Fibroblast of skin of left quadriceps (primary cell): ENCODE measurements around the gene PIK3AP1.

ENCODE experiments used
- DNase-seq, 2 experiments: peaks; one replicate each; pipeline ENCODE4 v3.0.0-alpha.2; 2013; ENCODE audit warnings: low read depth in 2 of 2

PIK3AP1 gene

GRCh38 chr10:96610817-96611216 lies 109.5 kb downstream of the PIK3AP1 start:
- DNase-seq: no peak

- no peak for DNase-seq
Measured at GRCh38 chr10:96609510-96609909, 110.8 kb downstream of the PIK3AP1 start.

DNA sequence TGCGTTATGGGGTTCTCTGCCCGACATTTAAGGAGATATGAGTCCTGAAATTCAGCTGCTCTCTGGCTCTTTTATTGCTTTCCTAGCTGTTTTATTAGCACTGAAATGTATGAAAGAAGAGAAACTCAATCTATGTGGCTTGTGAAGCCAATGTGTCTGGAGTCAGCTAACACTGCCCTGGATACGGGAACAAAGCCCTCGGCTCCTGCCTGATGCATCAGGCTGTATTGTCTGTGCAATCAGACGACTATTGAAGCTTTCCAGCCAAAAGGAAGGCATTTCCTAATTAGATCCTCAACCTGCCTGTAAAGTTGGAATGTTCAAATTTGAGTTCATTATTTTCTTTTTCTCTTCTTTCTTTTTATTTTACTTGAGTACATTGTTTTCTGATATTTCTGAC lies 111.5 kb downstream of the PIK3AP1 start:
- DNase-seq: no peak

GRCh38 chr10:96608262-96608661 lies 112.1 kb downstream of the PIK3AP1 start:
- DNase-seq: no peak

- DNase-seq: no peak
Measured at GRCh38 chr10:96606946-96607345, 113.4 kb downstream of the PIK3AP1 start.

GRCh38 chr10:96606216-96606615 lies 114.1 kb downstream of the PIK3AP1 start:
- DNase-seq: peak in 1 of 2 experiments; percentile 31

- no peak for DNase-seq
Measured at GRCh38 chr10:96600337-96600736, 120.0 kb downstream of the PIK3AP1 start.

- no peak for DNase-seq
Measured at GRCh38 chr10:96598846-96599245, 121.5 kb downstream of the PIK3AP1 start.

- DNase-seq: no peak
Measured at GRCh38 chr10:96596422-96597407, 123.6 kb downstream of the PIK3AP1 start.

DNA sequence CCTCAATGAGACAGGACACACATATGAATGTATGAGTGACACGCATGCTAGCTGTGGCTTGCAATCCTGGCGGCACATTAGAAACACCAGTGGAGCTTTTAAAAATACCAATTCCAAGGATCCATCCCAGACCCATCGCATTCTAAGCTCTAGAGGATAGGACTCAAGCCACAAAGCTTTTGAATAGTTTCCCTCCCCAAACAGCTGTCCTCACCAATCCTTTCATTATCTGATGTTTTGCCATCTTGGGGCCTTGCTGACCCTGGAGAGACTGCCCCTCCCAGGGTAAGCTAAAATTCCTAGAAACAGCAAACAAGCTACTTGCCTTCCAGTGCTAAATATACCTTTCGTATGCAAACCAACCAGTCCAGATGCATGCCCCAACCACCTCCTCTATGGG lies 124.6 kb downstream of the PIK3AP1 start:
- no peak for DNase-seq

DNA sequence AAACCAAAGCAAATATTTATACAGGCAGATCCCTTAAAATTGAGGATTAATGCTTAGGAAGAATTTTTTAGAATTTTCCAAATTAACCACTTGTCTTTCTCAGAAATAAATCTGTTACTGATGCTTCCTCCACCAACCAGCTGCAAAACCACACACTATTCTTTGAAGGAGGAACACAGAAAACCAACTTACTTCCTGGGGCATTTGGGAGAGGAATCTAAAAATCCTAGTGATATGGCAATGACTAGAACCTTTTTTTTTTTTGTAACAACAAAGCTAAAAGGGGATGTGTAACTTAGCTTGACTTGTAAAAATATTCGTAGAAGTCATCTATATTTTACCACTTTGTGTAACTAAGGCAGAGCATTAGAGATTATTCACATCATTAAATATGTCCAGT lies 128.4 kb downstream of the PIK3AP1 start:
- no peak for DNase-seq

DNA sequence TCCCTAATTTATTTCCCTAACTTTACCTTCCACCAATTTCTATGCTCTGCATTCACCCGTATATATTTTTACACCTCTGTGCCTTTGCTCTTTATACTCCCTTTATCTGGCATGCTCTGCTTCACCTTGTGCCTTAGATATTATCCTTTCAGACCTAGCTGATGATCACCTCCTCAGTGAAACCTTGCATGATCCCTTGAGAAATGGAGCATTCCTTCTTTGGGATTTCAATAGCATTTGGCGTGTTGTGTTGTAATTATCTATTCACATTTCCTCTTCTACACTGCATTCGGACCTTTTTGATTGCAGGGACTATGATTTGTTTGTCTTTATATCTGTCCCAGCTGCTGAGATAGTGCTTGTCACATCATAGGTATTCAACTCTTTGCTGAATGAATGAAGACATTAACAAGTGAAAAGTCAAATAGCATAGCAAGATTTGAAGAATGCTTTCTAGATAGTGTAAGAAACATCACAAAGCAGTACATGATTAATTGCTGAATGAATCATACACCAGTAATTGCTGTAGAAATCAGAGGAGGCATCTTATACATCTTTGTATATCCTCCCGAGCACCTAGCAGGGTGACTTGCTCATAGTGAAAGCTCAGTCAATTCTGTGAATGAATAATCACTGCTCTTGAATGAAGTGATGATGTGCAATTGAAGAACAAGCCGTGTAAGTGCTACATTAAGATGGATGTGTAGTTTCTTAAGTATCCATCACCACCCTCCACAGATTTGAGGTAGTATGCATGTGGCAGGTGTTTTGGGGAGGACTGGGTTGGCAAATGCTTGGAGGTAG lies 131.5 kb downstream of the PIK3AP1 start:
- no peak for DNase-seq

DNA sequence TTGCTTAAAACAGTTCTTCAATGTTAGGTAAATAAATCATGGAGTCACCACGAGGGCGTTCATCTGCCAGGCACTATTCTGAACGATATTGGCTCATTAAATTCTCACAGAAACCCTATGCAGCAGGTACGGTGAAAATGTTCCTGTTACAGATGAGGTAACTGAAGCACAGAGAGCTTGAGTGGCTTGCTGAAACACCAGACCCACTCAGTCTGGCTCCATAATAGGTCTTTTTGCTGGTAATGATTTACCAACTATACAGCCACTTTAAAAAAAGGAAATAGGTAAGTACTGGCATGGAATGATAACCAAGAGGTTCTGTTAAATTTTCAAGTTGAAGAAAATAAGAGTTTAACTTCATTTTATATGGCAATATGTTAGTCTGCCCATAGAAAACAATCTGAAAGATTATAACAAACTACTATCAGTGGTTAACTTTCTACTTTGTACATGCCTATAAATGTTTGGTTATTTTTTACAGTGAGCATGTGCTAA lies 132.2 kb downstream of the PIK3AP1 start:
- no peak for DNase-seq

DNA sequence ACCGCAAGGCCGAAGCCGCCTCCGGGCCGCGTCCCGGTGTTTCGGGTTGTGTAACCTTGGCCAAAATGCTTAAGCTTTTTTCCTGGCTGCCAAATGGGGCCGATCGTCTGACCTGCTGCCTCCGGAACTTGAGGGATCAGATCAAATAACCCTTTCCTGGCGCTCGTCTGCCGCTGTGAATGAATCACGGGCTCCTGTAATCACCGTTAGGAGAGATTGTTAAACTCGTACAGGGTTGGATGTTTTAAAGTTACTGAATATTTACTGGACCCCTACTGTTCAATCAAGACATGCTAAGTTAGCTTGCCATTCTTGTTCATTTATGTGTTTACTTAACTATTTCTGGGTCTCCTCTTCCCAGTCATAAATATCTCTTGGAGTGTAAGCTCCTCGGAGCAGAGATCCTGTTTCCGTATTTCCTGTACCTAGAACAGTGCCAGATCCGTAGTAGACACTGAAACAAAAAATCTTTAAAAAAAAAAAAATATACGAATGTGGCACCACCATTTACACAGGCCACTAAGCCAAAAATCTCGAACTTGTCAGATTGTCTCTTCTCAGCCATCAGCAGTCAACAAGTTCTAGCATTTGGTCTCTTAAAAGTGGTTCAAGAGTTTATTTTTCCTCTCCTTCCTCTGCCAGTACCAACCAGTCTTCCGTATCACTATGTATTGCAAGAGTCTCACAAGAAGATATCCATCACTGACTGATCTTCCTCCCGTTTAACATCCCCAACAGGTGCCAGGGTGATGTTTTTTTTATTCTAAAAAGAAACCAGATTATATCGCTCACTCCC lies 132.9 kb downstream of the PIK3AP1 start:
- DNase-seq: peak; percentile 30 to 38

DNA sequence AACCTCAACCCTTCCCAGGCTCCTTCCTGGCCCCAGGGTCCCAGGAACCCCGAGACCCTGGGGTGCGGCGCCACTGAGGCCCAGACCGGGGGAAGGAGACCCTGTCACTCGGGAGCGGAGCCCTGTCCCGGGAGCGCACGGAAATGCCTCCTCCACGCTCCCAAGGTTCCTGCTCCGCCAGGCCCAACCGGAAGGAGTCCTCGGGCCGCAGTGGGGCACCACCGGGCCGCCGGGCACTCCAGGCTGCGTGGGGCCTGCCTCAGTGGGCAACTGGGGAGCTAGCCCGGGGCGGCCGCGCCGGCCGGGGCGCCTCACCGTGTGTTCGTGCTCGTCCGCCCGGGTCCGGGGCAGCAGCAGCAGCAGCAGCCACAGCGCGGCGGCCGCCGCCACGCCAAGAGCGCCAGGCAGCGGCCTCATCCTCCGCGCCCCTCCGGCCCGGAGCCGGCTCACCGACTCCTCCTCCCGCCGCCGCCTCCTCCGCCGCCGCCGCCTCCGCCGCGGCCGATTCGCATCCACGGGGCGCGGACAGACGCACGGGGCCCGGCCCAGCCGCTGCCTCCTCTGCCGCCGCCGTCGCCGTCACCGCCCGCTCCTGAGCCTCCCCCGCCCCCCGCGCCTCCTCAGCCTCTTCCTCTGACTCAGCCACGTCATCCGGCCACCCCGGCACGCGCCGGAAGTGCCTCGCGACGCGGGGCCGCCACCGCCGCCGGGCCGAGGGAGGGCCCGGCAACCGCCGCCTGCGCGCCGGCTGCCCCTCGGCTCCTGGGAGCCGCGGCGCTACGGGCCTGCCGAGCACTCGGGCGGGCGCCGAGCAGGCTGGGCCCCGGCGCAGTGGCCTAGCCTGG lies 133.7 kb downstream of the PIK3AP1 start, which contains the start of gene TM9SF3:
Gene TM9SF3 (minus strand): TSS at position 594 of the 845 bp plus-strand sequence. CDS start 177 bp downstream, at position 417.
- peak; percentile 74 to 75 for DNase-seq

- DNase-seq: no peak
Measured at GRCh38 chr10:96585736-96586418, 134.4 kb downstream of the PIK3AP1 start.

DNA sequence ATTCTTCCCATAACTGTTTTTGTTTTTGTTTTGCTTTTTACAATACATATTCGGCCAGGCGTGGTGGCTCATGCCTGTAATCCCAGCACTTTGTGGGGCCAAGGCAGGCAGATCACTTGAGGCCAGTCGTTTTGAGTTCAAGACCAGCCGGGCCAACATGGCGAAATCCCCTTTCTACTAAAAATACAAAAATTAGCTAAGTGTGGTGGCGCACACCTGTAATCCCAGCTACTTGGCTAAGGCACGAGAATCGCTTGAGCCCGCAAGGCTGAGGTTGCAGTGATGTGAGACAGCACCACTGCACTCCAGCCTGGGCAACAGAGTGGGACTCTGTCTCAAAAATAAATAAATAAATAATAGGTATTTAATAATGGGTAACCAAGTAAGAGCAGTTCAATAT lies 135.8 kb downstream of the PIK3AP1 start:
- DNase-seq: no peak

GRCh38 chr10:96584035-96584434 lies 136.3 kb downstream of the PIK3AP1 start:
- DNase-seq: no peak

DNA sequence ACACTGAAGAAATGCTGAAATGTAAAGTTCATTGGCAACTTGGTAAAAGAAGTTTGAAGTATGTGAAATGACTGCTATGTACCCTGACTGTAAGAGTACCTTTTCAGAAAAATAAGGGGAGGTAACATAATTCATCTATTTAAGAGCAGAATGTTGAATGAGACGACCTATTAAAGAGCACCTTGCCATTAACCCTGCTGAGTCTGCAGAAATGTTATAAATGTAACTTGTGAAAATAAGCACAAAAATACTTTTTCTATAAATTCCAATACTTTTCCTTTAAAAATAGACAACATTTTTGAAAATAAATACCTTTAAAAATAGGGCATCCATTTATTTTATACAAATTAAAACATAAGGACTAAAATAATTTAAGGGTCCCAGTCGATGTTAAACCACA lies 141.2 kb downstream of the PIK3AP1 start:
- DNase-seq: no peak

DNA sequence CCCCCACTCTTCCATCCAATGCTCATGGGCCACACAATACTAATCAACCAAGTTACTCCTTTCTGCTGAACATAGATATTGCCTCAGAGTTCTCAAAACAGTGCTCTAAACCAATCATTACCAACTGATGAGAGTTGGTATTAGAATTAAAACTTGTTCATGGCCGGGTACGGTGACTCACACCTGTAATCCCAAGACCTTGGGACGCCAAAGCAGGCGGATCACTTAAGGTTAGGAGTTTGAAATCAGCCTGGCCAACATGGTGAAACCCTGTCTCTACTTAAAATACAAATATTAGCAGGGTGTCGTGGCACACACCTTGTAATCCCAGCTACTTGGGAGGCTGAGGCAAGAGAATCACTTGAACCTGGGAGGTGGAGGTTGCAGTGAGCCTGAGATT lies 141.7 kb downstream of the PIK3AP1 start:
- no peak for DNase-seq
